ENCODE measurements around the gene CDK11A.
A peak's percentile ranks its signal among the peaks of the same experiment; 100 is the strongest.
"Not testable (repeated sequence)": the region's sequence is repeated elsewhere in the genome, so short reads cannot be mapped to it uniquely, and the experiment has no call there.

Gene CDK11A

DNA sequence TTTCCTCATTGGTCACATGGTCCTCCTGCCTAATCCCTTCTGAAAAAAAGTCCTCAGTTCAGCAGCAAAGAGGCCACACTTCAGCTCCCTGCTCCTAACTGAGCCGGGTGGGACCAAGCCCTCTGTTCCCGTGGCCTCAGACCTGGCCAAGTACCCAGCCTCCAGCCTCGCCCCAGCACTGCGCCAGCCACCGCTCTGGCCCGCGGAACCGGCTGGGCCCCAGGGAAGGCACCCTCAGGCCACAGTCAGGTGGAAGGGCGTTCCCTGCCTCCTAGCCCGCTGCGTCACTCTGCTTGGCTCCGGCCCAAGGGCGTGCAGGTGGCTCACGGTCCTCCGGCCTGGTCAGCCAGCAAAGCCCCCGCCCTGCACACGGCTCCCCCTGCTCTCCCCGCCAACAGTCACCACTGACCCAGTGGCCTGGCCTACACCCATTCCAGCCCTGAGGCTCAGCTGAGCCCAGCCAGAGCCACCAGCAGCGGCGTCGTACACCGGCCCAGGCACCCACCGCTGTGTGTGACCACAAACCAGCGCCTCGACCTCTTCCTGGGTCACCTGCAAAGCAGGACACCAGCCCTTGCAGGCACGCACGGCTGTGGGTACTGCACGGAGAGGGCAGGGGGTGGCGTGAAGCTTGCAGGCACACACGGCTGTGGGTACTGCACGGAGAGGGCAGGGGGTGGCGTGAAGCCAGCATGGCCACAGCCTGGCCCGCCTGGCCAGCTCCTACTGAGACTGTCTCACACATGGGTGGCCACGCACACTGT is 34.7 kb upstream of the CDK11A start:
- DNase-seq (ENCODE audit: low spot score in 2 of 2): no peak
- Histone ChIP-seq H3K36me3 (replicated peaks) (peaks cover 89% of the 10 kb centered on the region), H3K27me3 (ENCODE audit: low read depth) (no peaks in the 10 kb centered on the region), H3K9me3 (no peaks in the 10 kb centered on the region), H3K4me1 (no peaks in the 10 kb centered on the region), H3K4me3 (no peak overlapping the region)
- in situ Hi-C loops (cut with MboI; ENCODE audit: low sequenced_read_pairs): no loop called here

DNA sequence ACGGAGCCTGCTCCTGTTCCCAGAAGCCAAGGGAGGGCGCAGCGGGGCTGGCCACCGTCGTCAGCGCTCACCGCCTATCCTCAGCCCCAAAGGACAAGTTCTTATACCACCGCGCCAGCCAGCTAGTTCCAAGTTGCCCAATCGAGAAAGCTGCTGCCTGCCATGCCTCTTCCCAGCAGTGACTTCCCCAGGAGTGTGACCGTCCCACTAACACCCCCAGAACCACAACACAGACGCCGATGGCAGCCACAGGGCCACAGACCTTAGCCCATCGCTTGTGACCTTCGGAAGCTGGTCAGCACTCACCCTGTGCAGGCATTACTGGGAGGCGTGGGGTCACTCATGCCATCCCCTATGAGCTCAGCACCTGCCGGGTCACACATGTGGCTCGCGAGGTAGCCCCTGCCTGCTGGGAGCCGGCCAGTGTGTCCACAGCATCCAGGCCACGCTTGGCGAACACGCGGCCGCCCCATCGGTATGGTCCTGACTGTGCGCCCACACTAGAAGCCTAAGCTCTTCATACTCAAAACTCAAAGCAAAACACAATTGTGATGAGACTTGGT is 34.0 kb upstream of the CDK11A start:
- H3K4me1 ChIP-seq: no peaks in the 10 kb centered on the region
- no peaks in the 10 kb centered on the region for H3K9me3 ChIP-seq
- H3K36me3 ChIP-seq (replicated peaks): peaks cover 92% of the 10 kb centered on the region
- no peak for DNase-seq (ENCODE audit: low spot score in 2 of 2)
- H3K27me3 ChIP-seq (ENCODE audit: low read depth): no peaks in the 10 kb centered on the region
- H3K4me3 ChIP-seq: no peak overlapping the region
- in situ Hi-C loops (cut with MboI; ENCODE audit: low sequenced_read_pairs): no loop called here

DNA sequence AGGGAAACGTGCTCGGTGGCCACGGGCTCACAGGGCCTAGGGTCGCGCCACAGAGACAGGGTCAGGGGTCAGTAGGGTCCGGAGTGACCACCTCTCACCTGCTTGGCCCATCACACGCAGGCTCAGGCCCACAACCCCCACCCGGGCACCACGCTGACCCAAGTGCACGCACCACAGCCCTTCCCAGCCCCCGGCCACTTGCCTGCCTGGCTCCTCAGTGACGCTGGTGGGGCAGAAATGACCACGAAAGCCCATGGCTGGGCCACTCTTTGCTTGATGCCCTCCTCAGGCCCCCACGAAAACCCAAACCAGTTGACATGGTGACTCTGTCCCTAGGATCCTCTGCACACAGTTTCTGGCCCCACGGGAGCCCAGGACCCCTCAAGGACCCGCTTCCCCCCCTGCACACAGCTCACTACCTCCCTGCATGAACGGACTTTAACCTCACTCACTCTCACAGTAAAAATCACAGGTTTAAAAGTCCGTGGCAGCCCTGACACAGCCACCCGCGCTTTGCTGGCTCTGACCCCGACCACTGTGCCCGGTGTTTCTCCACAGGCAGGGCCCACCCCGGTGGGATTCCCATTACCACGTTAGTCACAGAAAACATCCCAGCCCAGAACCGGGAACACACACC is 33.4 kb upstream of the CDK11A start:
- H3K36me3 ChIP-seq (replicated peaks): peaks cover 91% of the 10 kb centered on the region
- in situ Hi-C loops (cut with MboI; ENCODE audit: low sequenced_read_pairs): no loop called here
- no peaks in the 10 kb centered on the region for H3K4me1 ChIP-seq

DNA sequence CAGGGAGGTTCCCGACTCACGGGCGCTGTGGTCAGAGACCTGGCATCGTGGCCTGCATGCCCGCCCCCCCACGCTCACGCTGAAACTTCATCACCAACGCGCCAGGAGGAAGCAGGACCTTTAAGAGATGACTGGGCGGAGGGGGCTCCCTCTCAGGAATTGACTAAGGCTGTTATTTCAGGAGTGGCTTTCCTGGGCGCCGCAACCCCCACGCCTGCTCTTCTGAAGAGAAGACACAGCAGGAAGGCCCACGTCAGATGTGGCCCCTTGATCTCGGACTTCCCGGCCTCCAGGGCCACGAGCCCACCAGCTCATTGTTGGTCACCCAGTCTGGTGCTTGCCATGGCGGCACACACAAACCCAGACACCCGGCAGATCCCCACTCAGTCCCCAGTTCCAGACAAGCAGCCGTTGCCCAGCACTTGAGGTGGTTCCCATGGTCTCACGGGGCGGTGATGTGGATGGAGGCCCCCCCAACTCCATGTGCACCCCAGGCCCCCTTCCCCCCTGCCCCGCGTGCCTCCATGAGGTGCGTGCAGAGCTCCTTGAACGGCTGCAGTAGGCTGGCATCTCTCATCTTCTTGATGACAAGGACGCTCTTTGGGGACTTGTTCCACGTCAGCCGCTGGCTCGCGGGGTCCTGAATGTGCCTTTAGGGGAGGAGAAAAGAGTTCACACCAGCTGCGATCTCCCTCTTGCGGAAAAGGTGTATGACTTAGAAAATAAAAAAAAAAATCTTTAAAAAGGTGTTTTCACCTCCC is 32.7 kb upstream of the CDK11A start:
- Histone ChIP-seq H3K4me1 (no peaks in the 10 kb centered on the region), H3K27me3 (ENCODE audit: low read depth) (no peaks in the 10 kb centered on the region), H3K36me3 (replicated peaks) (peaks cover 88% of the 10 kb centered on the region), H3K4me3 (no peak overlapping the region), H3K9me3 (no peaks in the 10 kb centered on the region)
- no peak for DNase-seq (ENCODE audit: low spot score in 2 of 2)
- in situ Hi-C loops (cut with MboI; ENCODE audit: low sequenced_read_pairs): no loop called here

More for the DNA sequence above, 33.4 kb upstream of the CDK11A start:
- no peaks in the 10 kb centered on the region for H3K9me3 ChIP-seq
- no peak for DNase-seq (ENCODE audit: low spot score in 2 of 2)
- no peaks in the 10 kb centered on the region for H3K27me3 ChIP-seq (ENCODE audit: low read depth)
- H3K4me3 ChIP-seq: no peak overlapping the region

DNA sequence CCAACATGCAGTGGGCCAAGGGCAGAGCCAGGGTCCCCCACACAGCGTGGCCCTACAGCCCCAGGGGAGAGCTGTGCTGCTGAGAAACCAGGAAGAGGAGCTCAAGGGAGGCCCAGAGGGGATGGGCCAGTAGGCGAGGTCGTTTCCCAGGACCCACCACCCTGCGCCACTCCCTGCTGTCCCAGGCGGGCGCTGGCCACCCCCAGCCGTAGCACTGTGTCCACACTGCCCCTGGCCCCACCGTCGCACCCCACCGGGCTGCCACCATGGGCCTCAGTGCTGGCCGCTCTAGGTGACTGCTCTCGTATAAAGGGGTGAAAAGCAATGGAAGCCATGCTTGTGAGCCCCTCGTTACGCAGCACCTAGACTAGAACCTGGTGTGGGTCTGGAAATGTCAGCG is 31.7 kb upstream of the CDK11A start:
- Histone ChIP-seq H3K4me1 (no peaks in the 10 kb centered on the region), H3K4me3 (no peak overlapping the region), H3K27me3 (ENCODE audit: low read depth) (no peaks in the 10 kb centered on the region), H3K36me3 (replicated peaks) (peaks cover 78% of the 10 kb centered on the region), H3K9me3 (no peaks in the 10 kb centered on the region)
- in situ Hi-C loops (cut with MboI; ENCODE audit: low sequenced_read_pairs): no loop called here
- no peak for DNase-seq (ENCODE audit: low spot score in 2 of 2)

DNA sequence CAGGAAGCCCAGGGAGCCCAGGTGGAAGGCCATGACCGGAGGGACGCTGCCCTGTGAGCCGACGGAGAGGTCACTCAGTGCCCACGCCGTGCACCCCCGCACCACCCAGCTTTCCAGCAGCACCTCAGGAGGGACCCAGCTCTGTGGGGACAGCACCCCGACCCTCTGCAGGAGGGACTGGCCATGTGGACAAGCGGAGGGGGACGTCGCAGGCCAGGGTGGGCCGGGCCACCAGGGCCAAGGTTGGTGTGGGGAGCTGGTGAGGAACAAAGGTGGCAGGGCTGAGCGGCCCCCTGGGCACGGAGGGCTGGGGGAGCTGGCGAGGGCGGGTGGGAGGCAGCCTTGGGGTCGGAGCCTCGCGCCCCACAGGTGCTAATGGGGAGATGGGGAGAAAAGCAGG is 31.3 kb upstream of the CDK11A start:
- peaks cover 73% of the 10 kb centered on the region for H3K36me3 ChIP-seq (replicated peaks)

DNA sequence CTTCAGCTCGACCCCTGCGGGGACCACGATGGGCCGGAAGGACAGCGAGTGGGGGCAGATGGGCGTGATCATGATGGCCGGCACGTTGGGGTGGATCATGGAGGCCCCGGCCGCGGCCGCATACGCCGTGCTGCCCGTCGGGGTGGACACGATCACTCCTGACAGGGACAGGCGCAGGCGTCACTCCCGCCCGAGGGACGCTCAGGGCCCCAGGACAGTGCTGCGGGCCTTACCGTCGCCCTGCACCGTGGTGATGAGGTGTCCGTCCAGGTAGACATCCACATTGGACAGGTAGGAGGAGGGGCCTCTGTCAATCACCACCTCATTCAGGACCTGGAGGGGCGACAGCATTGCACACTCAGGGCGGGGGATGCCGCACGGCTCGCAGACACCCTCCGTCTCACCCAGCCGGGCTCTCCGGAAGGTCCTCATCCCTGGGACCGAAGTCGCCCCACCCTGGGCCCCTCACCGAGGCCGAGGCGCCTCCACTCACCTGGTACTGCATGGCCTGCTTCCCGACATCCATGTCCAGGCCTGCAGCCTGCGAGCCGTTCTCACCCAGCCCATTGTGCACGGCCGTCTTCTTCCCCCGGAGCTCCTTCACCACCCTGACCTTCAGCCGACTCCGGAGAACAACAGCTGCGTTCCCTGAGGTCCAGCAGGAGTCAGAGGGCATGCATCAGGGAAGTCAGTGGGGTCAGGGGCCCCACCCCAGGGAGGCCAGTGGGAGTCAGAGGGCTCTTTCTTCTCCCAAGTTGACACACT is 30.1 kb upstream of the CDK11A start:
- Histone ChIP-seq H3K4me3 (no peak overlapping the region), H3K27me3 (ENCODE audit: low read depth) (no peaks in the 10 kb centered on the region), H3K9me3 (no peaks in the 10 kb centered on the region), H3K36me3 (replicated peaks) (peaks cover 62% of the 10 kb centered on the region), H3K4me1 (no peaks in the 10 kb centered on the region)
- in situ Hi-C loops (cut with MboI; ENCODE audit: low sequenced_read_pairs): no loop called here
- no peak for DNase-seq (ENCODE audit: low spot score in 2 of 2)

More for the DNA sequence above, 31.3 kb upstream of the CDK11A start:
- Histone ChIP-seq H3K4me1 (no peaks in the 10 kb centered on the region), H3K27me3 (ENCODE audit: low read depth) (no peaks in the 10 kb centered on the region), H3K9me3 (no peaks in the 10 kb centered on the region), H3K4me3 (no peak overlapping the region)
- no peak for DNase-seq (ENCODE audit: low spot score in 2 of 2)
- in situ Hi-C loops (cut with MboI; ENCODE audit: low sequenced_read_pairs): no loop called here

DNA sequence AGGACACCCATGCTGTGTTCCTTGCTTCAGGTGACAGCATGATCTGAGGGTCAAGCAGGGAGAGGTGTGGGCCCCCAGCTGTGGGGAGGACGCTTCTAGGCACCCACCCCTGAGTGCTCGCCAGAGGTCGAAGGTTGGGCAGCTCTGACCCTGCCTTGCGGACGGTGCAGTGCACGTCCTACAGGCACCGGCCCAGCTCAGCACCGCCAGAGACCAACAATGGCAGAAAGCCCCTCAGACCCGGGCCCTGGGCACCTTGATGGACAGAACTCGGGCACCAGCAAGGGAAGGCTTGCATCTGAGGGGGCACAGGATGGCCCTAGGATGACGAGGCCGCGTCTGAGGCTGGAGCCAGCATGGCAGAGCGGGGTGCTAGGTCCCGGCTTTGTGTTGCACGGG is 29.4 kb upstream of the CDK11A start:
- H3K9me3 ChIP-seq: no peaks in the 10 kb centered on the region
- in situ Hi-C loops (cut with MboI; ENCODE audit: low sequenced_read_pairs): no loop called here
- peaks cover 55% of the 10 kb centered on the region for H3K36me3 ChIP-seq (replicated peaks)
- H3K4me3 ChIP-seq: no peak overlapping the region
- no peaks in the 10 kb centered on the region for H3K27me3 ChIP-seq (ENCODE audit: low read depth)
- no peak for DNase-seq (ENCODE audit: low spot score in 2 of 2)
- H3K4me1 ChIP-seq: peaks cover 3% of the 10 kb centered on the region

DNA sequence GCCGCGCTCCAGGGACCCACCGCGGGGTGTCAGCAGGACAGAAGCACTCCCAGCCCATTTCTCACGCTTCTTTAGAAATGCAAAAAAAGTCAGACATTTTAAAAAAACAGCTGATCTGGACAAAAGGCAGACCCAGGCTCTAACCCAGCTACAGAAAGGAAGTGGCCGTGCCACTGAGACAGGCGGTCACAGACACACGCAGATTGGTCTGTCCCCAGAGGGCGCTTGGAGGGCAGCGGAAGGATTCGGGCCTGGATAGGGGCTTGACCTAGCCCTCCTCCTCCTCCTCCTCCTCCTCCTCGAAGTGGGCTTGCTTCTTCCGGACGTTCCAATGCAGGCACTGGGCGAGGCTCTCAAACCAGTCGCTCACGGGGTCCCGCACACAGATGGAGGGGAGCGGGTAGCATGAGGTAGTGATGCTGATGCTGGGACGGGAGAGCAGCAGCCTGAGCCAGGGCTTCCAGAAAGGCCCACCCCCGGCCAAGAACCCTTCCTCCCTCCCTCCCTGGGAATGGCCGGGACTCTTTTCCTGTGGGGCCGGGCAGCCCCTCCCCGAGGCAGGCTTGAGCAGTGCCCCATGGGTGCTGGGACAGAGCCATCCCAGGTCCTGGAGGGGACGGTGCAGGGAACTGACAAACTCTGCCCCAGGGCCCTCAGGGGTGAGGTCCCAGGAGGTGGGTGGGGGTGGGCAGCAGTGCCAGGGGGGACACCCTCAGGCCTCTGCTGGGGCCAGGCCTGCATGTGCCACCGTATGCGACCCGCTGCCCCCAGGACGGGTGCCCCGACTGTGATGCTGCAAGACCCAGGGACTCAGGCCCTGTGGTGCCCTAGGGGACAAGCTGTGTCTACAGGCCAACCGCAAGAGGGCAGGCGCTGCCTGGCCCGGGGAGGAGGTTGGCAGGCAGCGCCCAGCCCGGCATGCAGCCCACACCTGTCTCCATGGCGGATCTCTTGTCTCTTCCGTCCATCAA is 28.8 kb upstream of the CDK11A start:
- in situ Hi-C loops (cut with MboI; ENCODE audit: low sequenced_read_pairs): no loop called here
- DNase-seq (ENCODE audit: low spot score in 2 of 2): no peak
- Histone ChIP-seq H3K27me3 (ENCODE audit: low read depth) (no peaks in the 10 kb centered on the region), H3K4me1 (peaks cover 6% of the 10 kb centered on the region), H3K4me3 (no peak overlapping the region), H3K9me3 (no peaks in the 10 kb centered on the region), H3K36me3 (replicated peaks) (peaks cover 48% of the 10 kb centered on the region)

DNA sequence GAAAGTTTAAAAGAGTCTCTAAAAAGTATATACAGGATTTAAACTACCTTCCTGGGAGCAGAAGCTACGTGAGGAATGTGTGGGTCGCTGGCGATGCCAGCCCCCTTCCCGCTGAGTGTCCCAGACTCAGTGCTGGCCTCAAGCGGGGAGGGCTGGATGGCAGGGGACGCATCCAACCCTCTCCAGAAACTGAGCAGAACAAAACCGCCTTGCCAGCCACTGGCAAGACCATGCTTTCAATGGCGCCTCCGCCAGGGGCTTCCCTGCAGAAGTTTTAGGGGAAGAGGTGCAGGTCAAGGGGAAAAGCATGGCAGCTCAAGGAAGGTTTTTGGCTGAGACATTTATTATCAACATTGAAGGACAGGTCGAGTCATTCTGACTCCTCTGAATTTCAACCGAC is 28.0 kb upstream of the CDK11A start:
- no peaks in the 10 kb centered on the region for H3K27me3 ChIP-seq (ENCODE audit: low read depth)
- DNase-seq (ENCODE audit: low spot score in 2 of 2): no peak
- no peaks in the 10 kb centered on the region for H3K9me3 ChIP-seq
- H3K36me3 ChIP-seq (replicated peaks): peaks cover 42% of the 10 kb centered on the region
- no peak overlapping the region for H3K4me3 ChIP-seq
- in situ Hi-C loops (cut with MboI; ENCODE audit: low sequenced_read_pairs): no loop called here
- peaks cover 6% of the 10 kb centered on the region for H3K4me1 ChIP-seq

DNA sequence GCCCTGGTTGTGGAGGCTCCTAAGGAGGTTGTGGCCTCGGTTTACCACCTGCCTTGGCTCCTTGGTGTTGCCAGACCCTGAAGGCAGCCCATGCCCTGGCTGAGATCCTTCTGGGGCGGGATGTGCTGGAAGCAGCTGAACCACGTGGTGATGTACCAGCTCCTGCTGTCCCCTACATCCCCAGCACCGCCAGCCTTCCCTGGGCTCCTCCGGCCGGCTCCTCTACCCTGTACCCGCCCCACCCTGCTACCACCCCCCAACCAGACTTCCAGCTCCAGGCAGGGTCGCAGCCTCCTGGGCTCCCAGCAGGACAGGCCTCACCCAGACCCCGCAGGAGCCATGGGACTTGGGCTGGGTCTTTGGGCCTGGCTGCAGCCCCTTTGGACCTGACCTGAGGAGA is 25.8 kb upstream of the CDK11A start:
- not testable (repeated sequence) for H3K27me3 ChIP-seq (ENCODE audit: low read depth); H3K4me3 ChIP-seq; H3K4me1 ChIP-seq; DNase-seq (ENCODE audit: low spot score in 2 of 2); H3K9me3 ChIP-seq
- in situ Hi-C loops (cut with MboI; ENCODE audit: low sequenced_read_pairs): loop anchor here (10.0 kb wide), 1 partner anchor 65 kb away; no protein-coding TSS in a partner anchor
- H3K36me3 ChIP-seq (replicated peaks): peaks cover 25% of the 10 kb centered on the region

DNA sequence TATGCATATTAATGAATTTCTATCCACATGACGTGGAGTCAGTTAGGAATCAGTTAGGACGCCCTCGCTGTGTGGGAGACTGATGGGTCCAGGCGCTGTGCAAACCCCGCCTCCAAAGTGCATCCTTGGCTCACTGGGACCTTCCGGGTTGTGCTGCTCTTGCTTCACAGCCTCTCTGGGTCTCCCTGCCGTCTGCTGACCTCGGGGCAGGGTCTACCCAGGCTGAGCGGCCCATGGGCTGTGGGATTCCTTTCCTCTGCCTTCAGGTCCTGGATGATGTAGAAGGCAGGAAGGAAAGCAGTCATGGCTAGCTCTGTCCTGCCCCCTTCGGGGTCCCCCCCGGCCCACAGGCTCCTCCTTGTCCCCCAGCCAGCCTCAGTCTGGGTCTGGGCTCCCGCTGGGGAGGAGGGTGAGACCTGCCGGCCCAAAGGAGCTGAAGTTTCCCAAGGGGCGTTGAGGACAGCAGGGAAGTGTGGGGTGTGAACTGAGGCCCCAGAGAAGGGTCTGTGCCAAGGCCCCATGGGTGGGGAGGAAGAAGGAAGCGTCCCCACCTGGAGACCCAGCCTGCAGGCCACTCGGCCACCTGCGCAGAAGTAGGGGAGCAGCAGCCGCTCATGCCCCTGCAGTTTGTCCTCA is 24.6 kb upstream of the CDK11A start:
- peak; percentile 54 to 81 for DNase-seq (ENCODE audit: low spot score in 2 of 2)
- in situ Hi-C loops (cut with MboI; ENCODE audit: low sequenced_read_pairs): loop anchor here (10.0 kb wide), 1 partner anchor 64 kb away; no protein-coding TSS in a partner anchor

More for the DNA sequence above, 24.6 kb upstream of the CDK11A start:
- Histone ChIP-seq H3K27me3 (ENCODE audit: low read depth) (no peaks in the 10 kb centered on the region), H3K36me3 (replicated peaks) (peaks cover 15% of the 10 kb centered on the region), H3K4me3 (no peak overlapping the region), H3K9me3 (no peaks in the 10 kb centered on the region), H3K4me1 (peaks cover 6% of the 10 kb centered on the region)

Data from HAP-1 (cell line).